C4-2B (cell line): Measurements from ENCODE around the gene KCNJ4.

Source experiments
- H3K27ac ChIP-seq: fragments of 450-650 bp; 2 replicates; pipeline ENCODE4 v1.5.1; 2017
- ZFX ChIP-seq: fragments of 450-650 bp; IDR thresholded peaks from 2 replicates; pipeline ENCODE4 v1.6.1; 2017
- TF ChIP-seq, protein P1 (sequence below): fragments of 450-650 bp; conservative IDR thresholded peaks from 2 replicates; pipeline ENCODE4 v1.5.1; 2017; ENCODE audit warnings: mild to moderate bottlenecking

The KCNJ4 gene

DNA sequence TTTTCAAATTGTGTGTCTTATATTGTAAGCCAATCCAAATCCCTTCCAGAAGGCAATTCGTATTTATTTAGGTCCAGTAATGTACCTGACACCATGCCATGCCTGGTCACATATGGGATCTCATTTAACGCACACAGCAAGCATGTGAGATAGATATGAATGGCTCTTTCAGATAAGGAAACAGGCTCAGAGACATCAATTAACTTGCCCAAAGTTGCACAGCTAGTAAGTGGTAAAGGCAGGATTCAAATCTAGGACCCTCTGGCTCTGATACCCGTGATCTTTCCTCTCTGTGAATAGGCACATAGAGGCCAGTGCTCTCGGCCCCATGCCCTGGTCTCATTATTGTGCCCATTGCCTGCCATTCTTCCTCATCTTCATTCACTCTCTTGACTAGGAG is 34.3 kb downstream of the KCNJ4 start:
- no peak overlapping the region for H3K27ac ChIP-seq
- TF ChIP-seq, protein P1, sequence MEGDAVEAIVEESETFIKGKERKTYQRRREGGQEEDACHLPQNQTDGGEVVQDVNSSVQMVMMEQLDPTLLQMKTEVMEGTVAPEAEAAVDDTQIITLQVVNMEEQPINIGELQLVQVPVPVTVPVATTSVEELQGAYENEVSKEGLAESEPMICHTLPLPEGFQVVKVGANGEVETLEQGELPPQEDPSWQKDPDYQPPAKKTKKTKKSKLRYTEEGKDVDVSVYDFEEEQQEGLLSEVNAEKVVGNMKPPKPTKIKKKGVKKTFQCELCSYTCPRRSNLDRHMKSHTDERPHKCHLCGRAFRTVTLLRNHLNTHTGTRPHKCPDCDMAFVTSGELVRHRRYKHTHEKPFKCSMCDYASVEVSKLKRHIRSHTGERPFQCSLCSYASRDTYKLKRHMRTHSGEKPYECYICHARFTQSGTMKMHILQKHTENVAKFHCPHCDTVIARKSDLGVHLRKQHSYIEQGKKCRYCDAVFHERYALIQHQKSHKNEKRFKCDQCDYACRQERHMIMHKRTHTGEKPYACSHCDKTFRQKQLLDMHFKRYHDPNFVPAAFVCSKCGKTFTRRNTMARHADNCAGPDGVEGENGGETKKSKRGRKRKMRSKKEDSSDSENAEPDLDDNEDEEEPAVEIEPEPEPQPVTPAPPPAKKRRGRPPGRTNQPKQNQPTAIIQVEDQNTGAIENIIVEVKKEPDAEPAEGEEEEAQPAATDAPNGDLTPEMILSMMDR = no peak

DNA sequence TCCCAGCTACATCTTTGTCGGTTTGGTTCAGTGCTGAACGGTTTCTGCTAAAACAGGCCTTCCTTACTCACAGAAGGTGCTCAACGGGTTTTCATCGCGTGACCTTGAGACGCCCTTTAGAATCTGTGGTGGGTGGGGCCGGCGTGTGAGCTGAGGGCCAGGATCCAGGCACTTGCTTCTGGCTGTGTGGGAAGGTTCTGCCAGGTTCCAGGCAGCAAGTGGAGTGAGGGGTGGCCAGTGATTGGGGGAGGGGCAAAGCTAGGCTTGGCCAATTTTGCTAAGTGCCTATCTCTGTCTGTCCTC is 35.2 kb downstream of the KCNJ4 start:
- no peak overlapping the region for H3K27ac ChIP-seq
- TF ChIP-seq, protein P1 = no peak
- TF ChIP-seq ZFX = no peak

GRCh38 chr22:38419121-38419857 is 35.7 kb downstream of the KCNJ4 start:
- H3K27ac ChIP-seq = no peak overlapping the region
- TF ChIP-seq, protein P1 = no peak
- no peak for TF ChIP-seq ZFX

GRCh38 chr22:38418589-38418988 is 36.4 kb downstream of the KCNJ4 start:
- TF ChIP-seq ZFX = no peak
- TF ChIP-seq, protein P1 = no peak
- H3K27ac ChIP-seq = no peak overlapping the region

DNA sequence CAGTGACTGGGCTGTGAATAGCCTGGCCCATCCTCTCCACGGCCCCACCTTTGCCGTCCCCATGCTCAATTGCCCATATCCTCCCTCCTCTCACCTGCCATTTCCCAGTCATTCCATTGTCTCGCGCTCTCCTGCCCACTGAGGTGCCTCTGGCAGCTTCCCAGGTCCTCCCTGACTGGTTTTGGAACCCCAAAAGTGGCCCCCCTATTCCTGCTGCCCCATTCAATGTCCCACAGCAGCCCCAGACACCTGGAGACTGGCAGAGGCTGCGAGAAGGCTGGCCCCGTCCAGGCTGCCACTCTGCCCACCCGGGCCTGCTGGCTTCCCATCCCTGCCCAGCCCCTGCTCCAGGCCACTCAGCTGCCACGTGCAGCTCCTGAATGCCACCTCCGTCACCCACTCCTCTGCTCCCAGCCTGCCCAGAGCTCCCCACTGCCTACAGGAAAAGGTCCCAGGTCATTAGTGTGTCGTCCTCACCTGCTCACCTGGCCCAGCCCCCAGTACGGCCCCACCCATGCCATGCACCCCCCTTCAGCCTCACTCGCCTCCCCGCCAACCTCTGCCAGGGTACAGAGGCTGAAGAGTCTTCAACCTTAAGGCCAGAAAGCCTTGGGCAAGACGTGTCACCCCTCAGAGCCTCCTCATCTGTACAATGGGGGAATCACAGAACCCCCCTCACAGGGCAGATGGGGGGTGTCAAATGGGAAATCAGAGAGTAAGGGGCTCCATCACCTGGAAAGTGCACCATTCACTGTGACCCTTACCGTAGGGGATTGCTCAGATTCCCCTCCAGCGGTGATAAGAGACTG is 37.5 kb downstream of the KCNJ4 start:
- no peak overlapping the region for H3K27ac ChIP-seq
- TF ChIP-seq, protein P1 = no peak
- TF ChIP-seq ZFX = no peak

DNA sequence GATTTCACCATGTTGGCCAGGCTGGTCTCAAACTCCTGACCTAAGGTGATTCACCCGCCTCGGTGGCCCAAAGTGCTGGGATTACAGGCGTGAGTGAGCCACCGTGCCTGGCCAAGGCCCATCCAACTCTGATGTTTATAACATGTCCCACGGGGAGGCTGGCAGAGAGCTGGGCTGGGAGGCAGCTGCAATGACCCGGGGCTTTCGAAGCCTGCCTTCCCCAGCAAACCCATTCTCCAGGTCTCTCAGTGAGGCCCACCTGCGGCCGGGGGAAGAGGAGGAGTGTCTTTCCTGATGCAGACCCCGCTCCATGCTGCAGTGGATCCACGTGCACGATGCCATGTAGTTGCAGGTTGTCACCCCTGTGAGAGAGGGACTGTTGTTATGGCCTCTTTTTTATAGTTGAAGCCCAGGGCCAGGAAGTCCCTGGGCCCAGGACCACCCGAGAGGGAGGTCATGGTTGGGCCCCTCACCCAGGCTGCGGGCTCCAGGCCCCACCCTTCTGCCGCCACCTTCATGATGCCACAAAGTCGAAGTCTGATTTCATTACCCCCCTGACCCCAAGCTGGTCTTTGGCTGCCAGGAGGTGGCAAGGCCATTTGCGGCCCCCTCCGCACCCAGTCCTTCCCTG is 38.3 kb downstream of the KCNJ4 start:
- TF ChIP-seq ZFX = no peak
- TF ChIP-seq, protein P1 = no peak
- no peak overlapping the region for H3K27ac ChIP-seq
